HUDEP-2 (cell line): ENCODE results near the gene CLRN3.

Experiments
- DNase-seq, 76 experiments: peaks; one replicate each; lab custom pipeline; 2025; ENCODE audit not compliant: unreplicated experiment in 76 of 76; lab: John Stamatoyannopoulos, UW

CLRN3 gene

GRCh38 chr10:127850944-127851343 is 41.8 kb downstream of the CLRN3 start:
- DNase-seq: no peak

DNA sequence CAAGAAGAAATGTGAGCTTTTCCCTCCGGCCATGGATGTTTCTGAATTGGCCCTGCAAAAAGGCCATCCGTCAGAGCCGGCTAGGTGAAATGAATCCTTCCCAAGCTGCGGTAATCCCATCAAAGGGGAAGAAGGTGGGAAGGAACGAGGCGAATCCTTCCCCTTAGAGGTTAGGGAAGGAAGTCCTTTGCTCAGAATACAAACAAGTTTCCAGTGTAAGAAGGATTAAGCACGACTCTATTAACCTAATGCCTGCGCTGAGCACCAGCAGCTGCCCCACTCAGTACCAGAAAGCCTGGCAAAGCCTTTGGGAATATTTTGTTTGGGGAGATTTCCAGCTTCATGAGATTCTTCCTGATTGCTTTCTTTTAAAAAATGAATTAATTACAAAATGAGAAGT is 42.8 kb downstream of the CLRN3 start:
- no peak for DNase-seq

- DNase-seq: no peak
Measured at GRCh38 chr10:127849224-127849623, 43.5 kb downstream of the CLRN3 start.

GRCh38 chr10:127848226-127848625 is 44.5 kb downstream of the CLRN3 start:
- DNase-seq: no peak

- DNase-seq: no peak
Measured at GRCh38 chr10:127845756-127846155, 47.0 kb downstream of the CLRN3 start.

- no peak for DNase-seq
Measured at GRCh38 chr10:127840884-127841283, 51.9 kb downstream of the CLRN3 start.

GRCh38 chr10:127836966-127837365 is 55.8 kb downstream of the CLRN3 start:
- DNase-seq: no peak

GRCh38 chr10:127836176-127836575 is 56.6 kb downstream of the CLRN3 start:
- DNase-seq: no peak

DNA sequence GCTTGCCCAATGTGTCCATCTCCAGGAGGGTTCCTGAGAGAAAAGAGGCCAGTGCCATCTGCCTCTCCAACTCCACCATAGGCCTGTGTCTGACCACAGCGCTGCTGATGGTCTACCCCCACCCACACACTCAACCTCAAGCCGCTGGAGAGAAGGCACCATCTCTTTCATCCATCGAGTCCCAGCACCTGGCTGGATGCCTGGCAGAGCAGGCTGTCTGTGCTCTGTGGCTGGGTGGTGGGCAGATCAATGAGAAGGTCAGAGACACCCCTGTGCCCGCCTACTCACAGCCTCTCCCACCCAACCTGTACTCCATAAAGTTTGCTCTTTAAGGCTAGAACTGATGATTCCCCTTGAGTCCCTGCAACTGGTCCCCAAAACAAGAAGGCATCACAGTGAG is 58.0 kb downstream of the CLRN3 start:
- DNase-seq: no peak

DNA sequence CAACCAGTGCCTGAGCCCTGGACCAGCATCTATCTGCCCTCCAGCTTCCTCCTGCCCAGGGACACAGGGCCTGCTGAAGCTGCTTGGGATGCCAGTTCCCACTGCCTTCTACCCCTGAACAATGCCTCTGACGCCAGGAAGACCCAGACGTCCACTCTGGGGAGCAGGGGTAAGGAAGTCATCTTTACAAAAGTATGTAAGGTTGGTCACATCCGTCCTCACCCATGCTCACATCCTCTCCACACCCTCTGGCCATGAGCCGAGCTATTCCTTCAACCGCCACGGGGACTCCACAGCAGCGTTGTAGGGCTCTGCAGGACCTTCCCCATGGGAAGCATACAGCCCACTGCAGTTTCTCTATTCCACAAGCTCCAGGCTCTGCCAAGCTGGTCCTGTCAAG is 58.5 kb downstream of the CLRN3 start:
- DNase-seq: no peak

GRCh38 chr10:127833804-127834203 is 58.9 kb downstream of the CLRN3 start:
- no peak for DNase-seq

DNA sequence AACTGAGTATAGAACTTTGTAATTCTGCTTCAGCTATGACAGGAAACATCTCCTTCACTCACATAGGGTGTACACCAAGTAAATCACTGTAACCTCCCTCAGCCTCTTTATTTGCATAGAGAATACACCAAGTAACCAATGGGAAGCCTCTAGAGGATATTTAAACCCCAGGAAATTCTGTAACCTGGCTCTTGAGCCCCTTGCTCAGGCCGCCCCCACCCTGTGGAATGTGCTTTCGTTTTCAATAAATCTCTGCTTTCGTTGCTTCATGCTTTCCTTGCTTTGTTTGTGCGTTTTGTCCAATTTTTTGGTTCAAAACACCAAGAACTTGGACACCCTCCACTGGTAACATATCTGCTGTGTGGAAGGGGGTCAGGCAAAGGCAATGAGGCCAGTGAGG is 60.2 kb downstream of the CLRN3 start:
- DNase-seq: no peak

- DNase-seq: no peak
Measured at GRCh38 chr10:127830414-127830813, 62.3 kb downstream of the CLRN3 start.
